H1 (cell line): ENCODE measurements around the gene SUSD6. TPM values are rescaled to one million over a fixed set of nuclear protein-coding genes. Genes with fewer than 3 reads are reported as not detected.
"Not testable (repeated sequence)": the region's sequence is repeated elsewhere in the genome, so short reads cannot be mapped to it uniquely, and the experiment has no call there.

Experiments used
- CTCF ChIA-PET: fragments of 300-600 bp; sonication (Branson Sonifier 250); formaldehyde crosslinking; loops from one replicate; lab custom pipeline; 2021; ENCODE audit not compliant: partially characterized antibody; lab: Charles Lee
- POLR2A ChIA-PET: fragments of 300-600 bp; sonication (Branson Sonifier 250); formaldehyde crosslinking; loops from one replicate; lab custom pipeline; 2021; ENCODE audit warnings: inconsistent platforms; ENCODE audit not compliant: partially characterized antibody; lab: Charles Lee
- DNase-seq, 2 experiments: peaks; one replicate each; pipeline versions ENCODE4 v3.0.0 to v3.0.0-alpha.2; 2010 to 2022; ENCODE audit warnings: low spot score in 2 of 2, low read depth in 1 of 2, mixed read lengths in 1 of 2
- FAIRE-seq: peaks from 2 replicates; lab custom pipeline; 2011; peaks lifted over from hg19 to GRCh38; lab: Jason Lieb, UNC
- H2AFZ ChIP-seq: 2 replicates; pipeline ENCODE4 v1.8.1; 2012; ENCODE audit warnings: low read length, inconsistent platforms
- H2AK5ac ChIP-seq: 2 replicates; pipeline ENCODE4 v1.6.1; 2013; ENCODE audit warnings: low read depth, low read length
- H2BK120ac ChIP-seq: replicated peaks from 2 replicates; pipeline ENCODE3; 2013; ENCODE audit warnings: low read depth, low read length, inconsistent platforms
- H2BK12ac ChIP-seq: 2 replicates; pipeline ENCODE4 v1.6.1; 2013; ENCODE audit warnings: low read depth, low read length
- H2BK15ac ChIP-seq: 2 replicates; pipeline ENCODE4 v1.6.1; 2013; ENCODE audit warnings: low read length
- H2BK20ac ChIP-seq: 2 replicates; pipeline ENCODE4 v1.6.1; 2013; ENCODE audit warnings: low read length
- H2BK5ac ChIP-seq: 2 replicates; pipeline ENCODE4 v1.6.1; 2013; ENCODE audit warnings: low read depth, low read length
- H3K14ac ChIP-seq: 2 replicates; pipeline ENCODE4 v1.6.1; 2013; ENCODE audit warnings: inconsistent platforms; ENCODE audit not compliant: insufficient read length
- H3K18ac ChIP-seq: 2 replicates; pipeline ENCODE4 v1.6.1; 2013; ENCODE audit warnings: low read length; ENCODE audit errors: extremely low read depth
- H3K23ac ChIP-seq: 2 replicates; pipeline ENCODE4 v1.6.1; 2013; ENCODE audit warnings: inconsistent platforms; ENCODE audit not compliant: insufficient read length
- H3K23me2 ChIP-seq: 2 replicates; pipeline ENCODE4 v1.6.1; 2013; ENCODE audit warnings: low read depth, low read length
- H3K27ac ChIP-seq: 2 replicates; pipeline ENCODE4 v1.6.1; 2011; ENCODE audit warnings: low read depth, low read length, inconsistent platforms
- H3K27me3 ChIP-seq, 4 experiments: replicated peaks in 1 of 4; 1 replicate in 1 of 4; 2 replicates in 3 of 4; pipeline versions ENCODE4 v1.6.1 to v1.8.1; 2011 to 2013; ENCODE audit warnings: low read length in 3 of 4, mild to moderate bottlenecking in 3 of 4, inconsistent platforms in 2 of 4, mixed read lengths in 2 of 4, moderate library complexity in 1 of 4; ENCODE audit not compliant: control insufficient read depth in 3 of 4, insufficient read depth in 3 of 4; ENCODE audit errors: extremely low read depth in 1 of 4
- H3K36me3 ChIP-seq, 4 experiments: 2 replicates each; pipeline versions ENCODE4 v1.6.1 to v1.8.1; 2011 to 2013; ENCODE audit warnings: mild to moderate bottlenecking in 4 of 4, low read length in 3 of 4, moderate library complexity in 2 of 4, control low read depth in 1 of 4, inconsistent platforms in 1 of 4; ENCODE audit not compliant: insufficient read depth in 4 of 4, control insufficient read depth in 2 of 4
- H3K4ac ChIP-seq: replicated peaks from 2 replicates; pipeline ENCODE3; 2013; ENCODE audit warnings: low read length, low read depth, mixed read lengths, inconsistent platforms; ENCODE audit not compliant: insufficient read length
- H3K4me1 ChIP-seq, 4 experiments: replicated peaks in 1 of 4; 1 replicate in 1 of 4; 2 replicates in 3 of 4; pipeline versions ENCODE4 v1.6.1 to v1.8.1; 2011 to 2013; ENCODE audit warnings: low read length in 3 of 4, inconsistent platforms in 2 of 4, mixed read lengths in 1 of 4; ENCODE audit not compliant: insufficient read depth in 4 of 4, control insufficient read depth in 3 of 4
- H3K4me2 ChIP-seq, 2 experiments: 2 replicates each; pipeline versions ENCODE4 v1.6.1 to v1.8.1; 2011 to 2013; ENCODE audit warnings: low read depth in 2 of 2, low read length in 2 of 2, control low read depth in 1 of 2, inconsistent platforms in 1 of 2, mild to moderate bottlenecking in 1 of 2; ENCODE audit not compliant: insufficient read depth in 1 of 2
- H3K4me3 ChIP-seq, 4 experiments: fragments of 200-600, 300-600 bp in 1 of 4; sonication (generic), shearing (Covaris generic), sonication (Bioruptor Twin) in 1 of 4; 2 replicates each; pipeline versions ENCODE4 v1.5.1 to v1.8.1; 2011 to 2016; ENCODE audit warnings: low read length in 4 of 4, low read depth in 3 of 4, control low read depth in 2 of 4, inconsistent platforms in 2 of 4, mild to moderate bottlenecking in 2 of 4, mixed read lengths in 1 of 4, moderate library complexity in 1 of 4; ENCODE audit not compliant: insufficient read depth in 2 of 4; ENCODE audit errors: extremely low read depth in 1 of 4
- H3K56ac ChIP-seq: replicated peaks from 2 replicates; pipeline ENCODE3; 2013; ENCODE audit warnings: low read depth, mild to moderate bottlenecking, mixed read lengths, low read length, inconsistent platforms; ENCODE audit not compliant: insufficient read length
- H3K79me1 ChIP-seq: 2 replicates; pipeline ENCODE4 v1.6.1; 2013; ENCODE audit warnings: low read depth, low read length, control low read depth
- H3K79me2 ChIP-seq, 2 experiments: 2 replicates each; pipeline versions ENCODE4 v1.6.1 to v1.8.1; 2012 to 2013; ENCODE audit warnings: low read length in 2 of 2, mild to moderate bottlenecking in 2 of 2, inconsistent platforms in 1 of 2; ENCODE audit not compliant: insufficient read depth in 2 of 2, control insufficient read depth in 1 of 2
- H3K9ac ChIP-seq, 4 experiments: replicated peaks in 1 of 4; 1 replicate in 1 of 4; 2 replicates in 3 of 4; pipeline versions ENCODE4 v1.6.1 to v1.8.1; 2011 to 2013; ENCODE audit warnings: low read depth in 3 of 4, low read length in 3 of 4, control low read depth in 2 of 4, mild to moderate bottlenecking in 2 of 4, moderate library complexity in 2 of 4, inconsistent platforms in 1 of 4; ENCODE audit errors: extremely low read depth in 1 of 4
- H3K9me3 ChIP-seq, 2 experiments: 2 replicates each; pipeline versions ENCODE4 v1.6.1 to v1.8.1; 2012 to 2013; ENCODE audit warnings: mild to moderate bottlenecking in 2 of 2, moderate library complexity in 2 of 2, control low read depth in 1 of 2, inconsistent platforms in 1 of 2, low read depth in 1 of 2, low read length in 1 of 2, mixed read lengths in 1 of 2; ENCODE audit not compliant: insufficient read depth in 2 of 2
- H4K20me1 ChIP-seq, 2 experiments: replicated peaks in 1 of 2; 2 replicates each; pipeline versions ENCODE3 to v1.8.1; 2011 to 2013; ENCODE audit warnings: inconsistent platforms in 2 of 2, low read length in 2 of 2, mild to moderate bottlenecking in 1 of 2; ENCODE audit not compliant: insufficient read depth in 2 of 2, control insufficient read depth in 1 of 2
- H4K5ac ChIP-seq: 2 replicates; pipeline ENCODE4 v1.6.1; 2013; ENCODE audit warnings: low read length, low read depth, mixed read lengths, inconsistent platforms; ENCODE audit not compliant: insufficient read length
- H4K8ac ChIP-seq: 2 replicates; pipeline ENCODE4 v1.8.0; 2013; ENCODE audit warnings: mild to moderate bottlenecking, moderate library complexity, low read length, inconsistent platforms; ENCODE audit not compliant: insufficient read depth; ENCODE audit errors: extremely low read depth
- H4K91ac ChIP-seq: replicated peaks from 2 replicates; pipeline ENCODE3; 2013; ENCODE audit warnings: low read length, mixed read lengths, inconsistent platforms; ENCODE audit not compliant: insufficient read length
- WGBS, 2 experiments: shearing (Covaris generic) in 1 of 2; methylation state at CpG; one replicate each; pipeline versions ENCODE4 v1.1.6 to v1.1.7; 2013 to 2015; ENCODE audit warnings: low lambda C conversion rate in 2 of 2, mixed read lengths in 2 of 2, inconsistent platforms in 1 of 2, low coverage in 1 of 2, missing lambda C conversion rate in 1 of 2; ENCODE audit not compliant: insufficient replicate concordance in 2 of 2, insufficient coverage in 1 of 2, insufficient read length in 1 of 2; ENCODE audit errors: extremely low coverage in 1 of 2, missing lambda C conversion rate in 1 of 2; 5-methylcytosine and 5-hydroxymethylcytosine counted together
- polyA plus RNA-seq, 7 experiments: library from polyadenylated mRNA; depleted of rRNA in 3 of 7; stranded (reverse) in 5 of 7; unstranded in 2 of 7; fragments of >200 nt in 5 of 7; fragments of 200-250 nt in 2 of 7; gene quantifications; 1 replicate in 5 of 7; 2 replicates in 1 of 7; 4 replicates in 1 of 7; pipeline versions ENCODE4 v1.2.1 to v1.2.3, GENCODE V29; 2011 to 2013; ENCODE audit warnings: missing spikeins in 2 of 7, mixed read lengths in 2 of 7
- total RNA-seq: library from RNA; stranded (reverse); fragmentation: NEBNext Ultra II Directional; extraction: Animal tissue kit (Norgen Biotek cat#: 25700); gene quantifications from 2 replicates; pipeline ENCODE4 v1.2.1, GENCODE V29; 2021

The SUSD6 gene
- total and polyA plus RNA-seq, 2 of the 8 experiments (the other 6 are each of a cell fraction or from before 2014, with no cell fraction given), result 3.0 to 3.8 TPM

DNA sequence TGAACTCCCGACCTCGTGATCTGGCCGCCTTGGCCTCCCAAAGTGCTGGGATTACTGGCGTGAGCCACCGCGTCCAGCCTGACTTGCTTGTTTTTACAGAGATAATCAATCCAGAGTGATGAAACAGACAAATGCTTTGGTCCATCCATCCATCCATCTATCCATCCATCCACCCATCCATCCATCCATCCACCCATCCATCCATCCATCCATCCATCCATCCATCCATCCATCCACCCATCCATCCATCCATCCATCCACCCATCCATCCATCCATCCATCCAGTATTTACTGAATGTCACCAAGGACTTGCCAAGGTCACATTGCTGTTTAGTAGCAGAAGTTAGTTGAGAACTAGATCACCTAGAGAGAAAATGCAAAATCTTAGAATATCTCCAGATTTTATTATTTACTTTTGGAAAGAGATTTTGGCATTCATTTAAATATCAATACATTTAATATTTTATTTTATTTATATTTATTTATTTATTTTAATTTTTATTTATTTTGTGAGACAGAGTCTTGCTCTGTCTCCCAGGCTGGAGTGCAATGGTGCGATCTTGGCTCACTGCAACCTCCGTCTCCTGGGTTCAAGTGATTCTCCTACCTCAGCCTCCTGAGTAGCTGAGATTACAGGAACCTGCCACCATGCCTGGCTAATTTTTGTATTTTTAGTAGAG, 120.7 kb downstream of the SUSD6 start:
- not testable (repeated sequence) for H3K27me3 ChIP-seq, H2BK20ac ChIP-seq, H4K20me1 ChIP-seq, H2AK5ac ChIP-seq, H3K4ac ChIP-seq, H4K91ac ChIP-seq, H3K4me2 ChIP-seq, H2BK5ac ChIP-seq, H3K18ac ChIP-seq, H3K4me1 ChIP-seq, DNase-seq, H3K14ac ChIP-seq, H3K79me1 ChIP-seq, H2BK15ac ChIP-seq, H3K23ac ChIP-seq, H3K9ac ChIP-seq, FAIRE-seq, H2BK120ac ChIP-seq, H4K8ac ChIP-seq, H3K79me2 ChIP-seq, H3K56ac ChIP-seq, H3K9me3 ChIP-seq, H3K23me2 ChIP-seq, H4K5ac ChIP-seq, H3K4me3 ChIP-seq, H3K27ac ChIP-seq, H3K36me3 ChIP-seq, H2AFZ ChIP-seq, H2BK12ac ChIP-seq
- ChIA-PET POLR2A (interaction anchor here (2.2 kb wide), 1 partner anchor 35 kb away, joined by 11 read pairs; the partner anchor contains the start of gene SRSF5), CTCF (interaction anchor here (0.7 to 2.8 kb wide), 8 partner anchors 13 to 783 kb away, joined by 3 to 10 read pairs (median 3); no protein-coding TSS in a partner anchor)
- WGBS, 2 experiments, result 95% methylated on average over 8 of the region's 8 CpGs; no CpG with 5 or more reads in 1 of the 2 experiments
